Measurements from ENCODE around the gene CELF4. TPM values are rescaled to one million over a fixed set of nuclear protein-coding genes. Genes with fewer than 3 reads are reported as not detected.

The CELF4 gene
- total RNA-seq, 4 donors from 2014 or later: 0.32 to 0.81 (median 0.77) TPM

GRCh38 chr18:37309059-37309458, 256.5 kb downstream of the CELF4 start:
- Histone ChIP-seq H3K27ac (no peak overlapping the region), H3K4me3 (no peak overlapping the region), H3K4me1 (no peaks in the 10 kb centered on the region), H3K36me3 (no peaks in the 10 kb centered on the region), H3K9me3 (no peaks in the 10 kb centered on the region), H3K27me3 (no peaks in the 10 kb centered on the region)
- WGBS, 2 donors (ENCODE audit: low coverage in 1 of 2): 0% methylated on average over 1 of the region's 1 CpG; no CpG with 5 or more reads in 1 of the 2 donors
- no peak for ATAC-seq
- TF ChIP-seq POLR2A (IDR thresholded peaks at IDR 0.05) (no peak), POLR2AphosphoS5 (IDR thresholded peaks at IDR 0.05) (no peak), CTCF (IDR thresholded peaks at IDR 0.05) (no peak), EP300 (IDR thresholded peaks at IDR 0.05) (no peak)

GRCh38 chr18:37307181-37307580, 258.4 kb downstream of the CELF4 start:
- no peak overlapping the region for H3K27ac ChIP-seq
- H3K27me3 ChIP-seq: no peaks in the 10 kb centered on the region
- H3K36me3 ChIP-seq: no peaks in the 10 kb centered on the region
- 59 to 70% methylated on average over 4 of the region's 8 CpGs for WGBS, 2 donors (ENCODE audit: low coverage in 1 of 2)
- TF ChIP-seq EP300 (IDR thresholded peaks at IDR 0.05) (no peak), POLR2A (IDR thresholded peaks at IDR 0.05) (no peak), POLR2AphosphoS5 (IDR thresholded peaks at IDR 0.05) (no peak), CTCF (IDR thresholded peaks at IDR 0.05) (no peak)
- ATAC-seq: no peak
- H3K9me3 ChIP-seq: no peaks in the 10 kb centered on the region
- no peak overlapping the region for H3K4me3 ChIP-seq
- no peaks in the 10 kb centered on the region for H3K4me1 ChIP-seq

GRCh38 chr18:37306432-37306831, 259.2 kb downstream of the CELF4 start:
- Histone ChIP-seq H3K27me3 (no peaks in the 10 kb centered on the region), H3K27ac (no peak overlapping the region)

GRCh38 chr18:37305066-37305465, 260.5 kb downstream of the CELF4 start:
- 78 to 81% methylated on average over 11 to 12 of the region's 13 CpGs for WGBS, 2 donors (ENCODE audit: low coverage in 1 of 2)
- H3K27me3 ChIP-seq: no peaks in the 10 kb centered on the region
- TF ChIP-seq POLR2A (IDR thresholded peaks at IDR 0.05) (no peak), EP300 (IDR thresholded peaks at IDR 0.05) (no peak)
- H3K4me1 ChIP-seq: peaks cover 0 to 1% (median 0%) of the 10 kb centered on the region in 3 donors
- H3K4me3 ChIP-seq: no peak overlapping the region
- no peak overlapping the region for H3K27ac ChIP-seq
- H3K36me3 ChIP-seq: no peaks in the 10 kb centered on the region
- ATAC-seq: no peak
- no peaks in the 10 kb centered on the region for H3K9me3 ChIP-seq

More at GRCh38 chr18:37306432-37306831, 259.2 kb downstream of the CELF4 start:
- H3K9me3 ChIP-seq: no peaks in the 10 kb centered on the region
- no peaks in the 10 kb centered on the region for H3K4me1 ChIP-seq
- no peak for ATAC-seq
- 96% methylated on average over 5 of the region's 8 CpGs; no CpG with 5 or more reads in 1 of the 2 donors for WGBS, 2 donors (ENCODE audit: low coverage in 1 of 2)
- H3K36me3 ChIP-seq: no peaks in the 10 kb centered on the region
- TF ChIP-seq POLR2AphosphoS5 (IDR thresholded peaks at IDR 0.05) (no peak), CTCF (IDR thresholded peaks at IDR 0.05) (no peak), POLR2A (IDR thresholded peaks at IDR 0.05) (no peak), EP300 (IDR thresholded peaks at IDR 0.05) (no peak)
- no peak overlapping the region for H3K4me3 ChIP-seq

GRCh38 chr18:37304012-37304680, 261.5 kb downstream of the CELF4 start:
- no peak overlapping the region for H3K27ac ChIP-seq
- ATAC-seq: no peak
- TF ChIP-seq CTCF (IDR thresholded peaks at IDR 0.05) (no peak), POLR2AphosphoS5 (IDR thresholded peaks at IDR 0.05) (no peak), EP300 (IDR thresholded peaks at IDR 0.05) (no peak), POLR2A (IDR thresholded peaks at IDR 0.05) (no peak)
- no peaks in the 10 kb centered on the region for H3K9me3 ChIP-seq
- H3K27me3 ChIP-seq: no peaks in the 10 kb centered on the region
- peaks cover 0 to 11% (median 3%) of the 10 kb centered on the region in 3 donors for H3K4me1 ChIP-seq
- WGBS, 2 donors (ENCODE audit: low coverage in 1 of 2): 67 to 88% methylated on average over 1 to 5 of the region's 5 CpGs
- no peak overlapping the region for H3K4me3 ChIP-seq
- H3K36me3 ChIP-seq: no peaks in the 10 kb centered on the region
